Spinal cord (tissue), 10 donors: ENCODE data around the gene EMC9. TPM values are rescaled to one million over a fixed set of nuclear protein-coding genes. Genes with fewer than 3 reads are reported as not detected.

Experiments
- DNase-seq, 6 donors: peaks; one replicate each; pipeline versions ENCODE4 v3.0.0 to v3.0.0-alpha.2; 2013 to 2015; ENCODE audit warnings: low spot score in 6 of 6, low read depth in 4 of 6
- H3K27ac ChIP-seq: one replicate; pipeline ENCODE4 v1.5.1; 2013; ENCODE audit warnings: low read depth, low read length, control low read depth
- H3K27me3 ChIP-seq: one replicate; pipeline ENCODE4 v1.6.1; 2013; ENCODE audit warnings: low read length; ENCODE audit not compliant: control insufficient read depth, insufficient read depth
- H3K36me3 ChIP-seq: one replicate; pipeline ENCODE4 v1.6.1; 2013; ENCODE audit warnings: low read length; ENCODE audit not compliant: control insufficient read depth, insufficient read depth
- H3K4me1 ChIP-seq: one replicate; pipeline ENCODE4 v1.6.1; 2013; ENCODE audit warnings: low read length; ENCODE audit not compliant: control insufficient read depth, insufficient read depth
- H3K4me3 ChIP-seq: one replicate; pipeline ENCODE4 v1.5.1; 2013; ENCODE audit warnings: low read depth, low read length, control low read depth
- H3K9me3 ChIP-seq: one replicate; pipeline ENCODE4 v1.6.1; 2013; ENCODE audit warnings: low read length; ENCODE audit not compliant: control insufficient read depth, insufficient read depth
- WGBS: methylation state at CpG from one replicate; pipeline ENCODE4 v1.1.5; 2013; ENCODE audit warnings: missing lambda C conversion rate; ENCODE audit not compliant: insufficient coverage; 5-methylcytosine and 5-hydroxymethylcytosine counted together
- polyA plus RNA-seq, 2 donors: library from polyadenylated mRNA; unstranded; fragments of 120-200 nt; gene quantifications; one replicate each; pipeline ENCODE4 v1.2.1, GENCODE V29; 2013; ENCODE audit not compliant: insufficient read length in 2 of 2
- total RNA-seq, 2 donors: library from RNA; depleted of rRNA in 1 of 2; stranded (reverse); fragments of 120-200 nt in 1 of 2; fragments of >200 nt in 1 of 2; gene quantifications; one replicate each; pipeline versions ENCODE4 v1.2.3 to v1.2.4, GENCODE V29; 2013 to 2014
- donor health status: healthy.

The EMC9 gene
- total and polyA plus RNA-seq, 4 donors: 11.0 to 37.2 (median 25.6) TPM

DNA sequence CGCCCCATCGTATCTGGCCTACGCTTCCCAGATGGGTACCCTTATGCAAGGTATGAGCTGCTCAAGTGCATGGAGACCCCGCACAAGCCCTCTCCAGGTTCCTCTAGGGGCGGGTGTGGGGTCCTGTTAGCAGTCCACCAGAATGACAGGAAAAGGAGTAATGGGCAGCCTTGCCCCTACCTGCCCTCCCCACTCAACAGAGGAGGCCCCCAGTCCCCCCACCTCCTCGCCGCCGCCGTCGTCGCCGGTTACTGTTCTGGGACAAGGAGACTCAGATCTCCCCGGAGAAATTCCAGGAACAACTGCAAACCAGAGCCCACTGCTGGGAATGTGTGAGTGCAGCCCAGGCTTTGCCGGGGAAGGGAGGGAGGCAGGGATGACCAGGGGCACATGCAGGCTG is 36.5 kb upstream of the EMC9 start:
- Histone ChIP-seq H3K4me3 (no peak overlapping the region), H3K36me3 (peaks cover 95% of the 10 kb centered on the region), H3K4me1 (peaks cover 21% of the 10 kb centered on the region), H3K27ac (no peak overlapping the region), H3K9me3 (no peaks in the 10 kb centered on the region), H3K27me3 (no peaks in the 10 kb centered on the region)
- DNase-seq: no peak
- 89% methylated on average over 3 of the region's 14 CpGs for WGBS

DNA sequence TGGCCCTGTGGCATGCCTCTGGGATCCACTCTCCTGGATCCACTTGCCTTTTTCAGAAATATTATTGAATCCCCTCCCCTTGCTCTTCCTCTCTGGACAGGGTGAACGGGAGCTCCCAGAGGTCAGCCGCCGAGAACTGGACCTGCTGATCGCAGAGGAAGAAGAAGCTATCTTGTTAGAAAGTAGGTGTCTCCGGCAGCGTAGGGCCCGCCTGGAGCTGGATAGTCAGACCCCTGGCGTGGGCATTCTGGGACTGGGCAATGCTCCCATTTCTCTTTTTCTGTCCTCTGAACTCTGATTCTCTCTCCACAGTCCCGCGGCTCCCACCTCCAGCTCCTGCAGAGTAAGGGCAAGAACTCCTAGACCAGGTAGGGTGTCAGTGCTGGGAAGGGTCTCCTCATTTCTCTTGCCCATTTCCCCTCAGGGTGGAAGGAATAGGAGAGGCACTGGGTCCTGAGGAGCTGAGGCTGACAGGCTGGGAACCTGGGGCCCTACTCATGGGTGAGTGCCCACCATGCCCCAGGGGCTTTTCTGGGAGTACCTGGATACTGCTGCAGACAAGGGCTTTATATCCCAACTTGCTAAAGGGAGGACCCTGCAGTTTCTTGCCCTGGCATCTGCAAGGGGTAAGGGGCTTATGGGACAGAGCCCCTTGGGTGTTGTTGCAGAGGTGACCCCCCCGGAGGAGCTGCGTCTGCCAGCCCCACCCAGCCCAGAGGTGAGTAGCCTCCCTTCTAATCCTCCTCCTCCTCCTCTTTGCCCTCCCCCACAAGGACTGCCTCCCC is 35.8 kb upstream of the EMC9 start:
- Histone ChIP-seq H3K36me3 (peaks cover 92% of the 10 kb centered on the region), H3K4me1 (peaks cover 27% of the 10 kb centered on the region), H3K4me3 (no peak overlapping the region), H3K27ac (no peak overlapping the region), H3K9me3 (no peaks in the 10 kb centered on the region), H3K27me3 (no peaks in the 10 kb centered on the region)
- DNase-seq: no peak
- WGBS: 93% methylated on average over 3 of the region's 12 CpGs

DNA sequence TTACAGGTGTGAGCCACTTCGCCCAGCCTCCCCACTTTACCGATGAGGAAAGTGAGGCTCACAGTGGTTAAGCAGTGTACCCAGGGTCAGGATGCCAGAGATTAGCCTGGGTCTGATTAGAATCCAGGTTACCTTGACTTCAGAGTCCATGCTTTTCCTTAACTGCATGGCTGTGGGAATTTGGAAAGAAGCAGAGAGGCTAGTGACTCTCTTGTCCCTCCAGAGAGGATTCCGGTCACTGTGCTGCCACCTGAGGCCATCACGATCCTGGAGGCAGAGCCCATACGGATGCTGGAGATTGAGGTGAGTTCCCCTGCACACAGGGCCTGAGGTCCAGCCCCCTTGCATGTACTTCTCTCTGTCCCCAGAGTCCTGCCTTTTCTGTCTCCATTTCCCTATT is 35.2 kb upstream of the EMC9 start:
- H3K4me1 ChIP-seq: peaks cover 33% of the 10 kb centered on the region
- DNase-seq: no peak
- H3K9me3 ChIP-seq: no peaks in the 10 kb centered on the region
- no peak overlapping the region for H3K4me3 ChIP-seq
- H3K36me3 ChIP-seq: peaks cover 86% of the 10 kb centered on the region
- no peaks in the 10 kb centered on the region for H3K27me3 ChIP-seq
- no peak overlapping the region for H3K27ac ChIP-seq
- 89% methylated on average over 5 of the region's 5 CpGs for WGBS

DNA sequence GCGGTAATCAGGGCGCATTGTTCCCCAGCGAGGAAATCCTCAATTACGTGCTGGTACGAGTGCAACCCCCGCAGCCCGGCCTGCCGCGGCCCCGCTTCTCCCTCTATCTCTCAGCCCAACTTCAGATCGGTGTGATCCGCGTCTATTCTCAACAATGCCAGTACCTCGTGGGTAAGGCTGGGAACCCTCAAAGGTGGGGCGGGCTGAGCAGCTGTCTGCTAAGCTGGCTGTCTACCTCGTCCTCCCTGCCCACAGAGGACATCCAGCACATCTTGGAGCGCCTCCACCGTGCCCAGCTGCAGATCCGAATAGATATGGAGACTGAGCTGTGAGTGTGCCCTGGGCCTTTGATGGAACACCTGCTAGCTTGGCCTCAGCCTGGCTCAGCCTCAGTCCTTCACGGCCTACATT is 31.5 kb upstream of the EMC9 start:
- Histone ChIP-seq H3K27ac (peak overlapping the region; percentile 79), H3K9me3 (no peaks in the 10 kb centered on the region), H3K4me1 (peaks cover 34% of the 10 kb centered on the region), H3K27me3 (no peaks in the 10 kb centered on the region), H3K4me3 (peak overlapping the region; percentile 79), H3K36me3 (peaks cover 50% of the 10 kb centered on the region)
- peak in 1 of 6 donors; percentile 53 for DNase-seq
- WGBS: 23% methylated on average over 19 of the region's 20 CpGs

DNA sequence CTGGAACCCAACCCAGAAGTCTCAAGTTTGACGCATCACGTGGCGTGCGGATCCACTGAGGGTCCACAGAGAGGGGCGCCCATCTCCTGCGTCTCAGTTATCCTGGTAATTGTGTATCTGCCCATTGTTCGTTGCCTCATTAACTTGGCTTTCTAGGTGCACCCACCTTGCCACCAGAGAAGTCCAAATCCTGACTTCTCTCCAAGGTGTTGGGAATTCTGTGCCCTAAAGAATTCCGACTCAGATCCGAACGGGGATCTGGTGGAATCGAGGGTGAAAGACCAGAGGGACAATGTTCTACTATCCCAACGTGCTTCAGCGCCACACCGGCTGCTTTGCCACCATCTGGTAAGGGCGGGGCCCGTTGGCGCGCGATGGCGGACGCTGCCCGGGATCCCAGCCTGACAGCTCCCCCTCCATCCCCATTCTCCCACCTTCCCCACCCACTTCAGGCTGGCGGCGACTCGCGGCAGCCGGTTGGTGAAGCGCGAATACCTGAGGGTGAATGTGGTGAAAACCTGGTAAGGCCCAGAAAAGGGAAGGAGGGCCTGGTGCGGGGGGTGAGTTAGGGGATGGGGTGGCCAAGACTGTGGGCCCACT is 31.0 kb upstream of the EMC9 start:
- Histone ChIP-seq H3K4me3 (peak overlapping the region; percentile 79), H3K9me3 (no peaks in the 10 kb centered on the region), H3K27ac (peak overlapping the region; percentile 79), H3K36me3 (peaks cover 45% of the 10 kb centered on the region), H3K27me3 (no peaks in the 10 kb centered on the region), H3K4me1 (peaks cover 34% of the 10 kb centered on the region)
- peak in 2 of 6 donors; percentile 69 to 71 for DNase-seq
- WGBS: under 1% methylated on average over 28 of the region's 30 CpGs

DNA sequence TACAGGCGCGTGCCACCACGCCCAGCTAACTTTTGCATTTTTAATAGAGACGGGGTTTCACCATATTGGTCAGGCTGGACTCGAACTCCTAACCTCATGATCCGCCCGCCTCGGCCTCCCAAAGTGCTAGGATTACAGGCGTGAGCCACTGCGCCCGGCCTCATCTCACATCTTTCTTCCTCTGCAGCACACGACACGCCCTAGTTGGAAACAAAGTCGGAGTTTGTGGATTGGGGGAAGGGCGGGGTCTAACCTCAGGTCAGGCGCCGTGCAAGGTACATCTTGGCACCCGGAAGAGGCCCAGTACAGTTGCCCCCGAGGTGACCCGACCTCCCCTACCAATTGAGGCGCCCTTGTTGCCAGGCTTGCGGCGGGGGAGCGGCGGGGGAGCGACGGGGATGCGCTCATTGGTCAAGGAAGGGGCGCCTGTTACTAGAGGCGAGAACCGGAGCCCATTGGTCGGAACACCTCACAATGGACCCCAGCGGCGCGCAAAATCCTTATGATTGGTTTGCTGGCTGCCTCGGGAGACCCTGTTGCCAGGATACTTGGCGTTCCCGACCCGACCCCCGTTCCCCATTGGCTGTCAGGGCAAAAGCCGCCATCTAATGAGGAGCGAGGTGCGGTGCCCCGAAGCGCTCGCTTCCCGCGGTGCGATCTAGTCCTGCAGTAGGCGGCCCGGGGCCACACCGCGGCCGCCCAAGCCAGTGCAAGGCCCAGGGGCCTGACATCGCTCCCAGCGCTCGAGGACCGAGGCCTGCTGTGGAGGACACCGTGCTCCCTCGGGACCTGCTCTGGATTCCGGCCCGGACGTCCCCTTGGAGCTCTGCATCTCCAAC is 30.2 kb upstream of the EMC9 start, which contains the start of gene REC8:
Gene REC8 (plus strand): TSS at position 659 of the 839 bp plus-strand sequence. CDS start 473 bp downstream, outside the sequence.
- peaks cover 41% of the 10 kb centered on the region for H3K36me3 ChIP-seq
- WGBS: 6% methylated on average over 55 of the region's 63 CpGs
- H3K27me3 ChIP-seq: no peaks in the 10 kb centered on the region
- peak within 1 kb of the TSS; percentile 79 for H3K4me3 ChIP-seq
- peak within 1 kb of the TSS; percentile 79 for H3K27ac ChIP-seq
- peaks cover 34% of the 10 kb centered on the region for H3K4me1 ChIP-seq
- H3K9me3 ChIP-seq: no peaks in the 10 kb centered on the region
- peak; percentile 86 to 99 (median 96) for DNase-seq

DNA sequence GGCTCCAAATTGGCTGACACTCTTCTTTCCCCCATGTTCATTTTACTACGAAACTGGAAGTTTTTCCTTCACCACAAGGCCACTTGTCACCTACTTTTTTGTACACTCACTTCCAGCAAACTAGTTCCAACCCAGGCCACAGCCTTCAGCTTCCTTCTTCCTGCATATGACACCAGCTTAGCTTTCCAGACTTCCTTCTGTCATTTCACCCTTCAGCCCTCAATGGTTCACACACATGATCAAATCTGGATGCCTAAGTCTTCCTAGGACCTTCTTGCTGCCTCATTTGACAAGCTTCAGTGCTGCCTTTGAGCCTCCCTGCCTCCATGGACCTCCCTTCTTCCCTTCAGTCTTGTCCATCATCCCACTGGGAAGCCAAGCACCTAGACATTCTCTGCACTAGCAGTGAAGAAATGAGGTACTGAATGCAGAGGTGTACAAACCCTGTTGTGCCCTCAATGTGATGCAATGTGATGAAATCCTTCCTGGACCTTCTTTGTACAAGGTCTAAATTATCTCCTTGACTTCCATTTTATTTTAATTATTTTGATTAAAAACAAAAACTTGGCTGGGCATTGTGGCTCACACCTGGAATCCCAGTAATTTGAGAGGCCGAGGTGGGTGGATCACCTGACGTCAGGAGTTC is 26.2 kb upstream of the EMC9 start:
- Histone ChIP-seq H3K9me3 (no peaks in the 10 kb centered on the region), H3K27ac (no peak overlapping the region), H3K36me3 (peaks cover 45% of the 10 kb centered on the region), H3K27me3 (no peaks in the 10 kb centered on the region), H3K4me1 (peaks cover 29% of the 10 kb centered on the region), H3K4me3 (no peak overlapping the region)
- 91% methylated on average over 3 of the region's 3 CpGs for WGBS
- no peak for DNase-seq

DNA sequence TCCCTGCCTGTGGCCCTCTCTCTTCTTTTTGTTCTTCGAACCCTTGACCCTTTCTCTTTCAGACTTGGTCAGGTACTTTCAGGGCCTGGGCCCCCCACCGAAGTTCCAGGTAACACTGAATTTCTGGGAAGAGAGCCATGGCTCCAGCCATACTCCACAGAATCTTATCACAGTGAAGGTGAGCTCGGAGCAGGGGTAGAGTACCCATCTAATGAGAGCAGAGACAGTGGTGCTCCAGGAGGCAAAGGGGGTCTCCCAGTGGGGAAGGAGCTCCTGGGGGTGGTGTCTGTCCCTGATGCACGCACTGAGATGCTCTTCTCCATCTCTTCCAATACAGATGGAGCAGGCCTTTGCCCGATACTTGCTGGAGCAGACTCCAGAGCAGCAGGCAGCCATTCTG is 24.4 kb upstream of the EMC9 start:
- Histone ChIP-seq H3K36me3 (peaks cover 51% of the 10 kb centered on the region), H3K27ac (no peak overlapping the region), H3K4me1 (peaks cover 29% of the 10 kb centered on the region), H3K4me3 (no peak overlapping the region), H3K9me3 (no peaks in the 10 kb centered on the region), H3K27me3 (no peaks in the 10 kb centered on the region)
- no peak for DNase-seq
- 95% methylated on average over 3 of the region's 5 CpGs for WGBS

DNA sequence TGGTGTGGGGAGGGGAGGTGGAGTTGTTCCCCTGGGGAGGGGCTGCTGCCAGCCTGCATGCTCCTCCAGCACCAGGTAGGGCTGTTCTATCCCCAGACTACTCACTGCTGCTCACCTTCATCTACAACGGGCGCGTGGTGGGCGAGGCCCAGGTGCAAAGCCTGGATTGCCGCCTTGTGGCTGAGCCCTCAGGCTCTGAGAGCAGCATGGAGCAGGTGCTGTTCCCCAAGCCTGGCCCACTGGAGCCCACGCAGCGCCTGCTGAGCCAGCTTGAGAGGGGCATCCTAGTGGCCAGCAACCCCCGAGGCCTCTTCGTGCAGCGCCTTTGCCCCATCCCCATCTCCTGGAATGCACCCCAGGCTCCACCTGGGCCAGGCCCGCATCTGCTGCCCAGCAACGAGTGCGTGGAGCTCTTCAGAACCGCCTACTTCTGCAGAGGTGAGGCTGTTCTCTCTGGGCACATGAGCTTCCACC is 23.2 kb upstream of the EMC9 start:
- Histone ChIP-seq H3K9me3 (no peaks in the 10 kb centered on the region), H3K4me3 (no peak overlapping the region), H3K27me3 (no peaks in the 10 kb centered on the region), H3K27ac (no peak overlapping the region), H3K36me3 (peaks cover 63% of the 10 kb centered on the region), H3K4me1 (peaks cover 32% of the 10 kb centered on the region)
- no peak for DNase-seq
- WGBS: 95% methylated on average over 14 of the region's 14 CpGs
